ENCODE data around the gene RINL.
"Not testable (repeated sequence)": the region's sequence is repeated elsewhere in the genome, so short reads cannot be mapped to it uniquely, and the experiment has no call there.

Gene RINL

GRCh38 chr19:38834104-38834490, 44.0 kb downstream of the RINL start:
- DNase-seq (ENCODE audit: low read depth), result no peak

- no peak for DNase-seq (ENCODE audit: low read depth)
Measured at GRCh38 chr19:38833092-38833425, 45.0 kb downstream of the RINL start.

- no peak for DNase-seq (ENCODE audit: low read depth)
Measured at GRCh38 chr19:38831142-38831605, 46.9 kb downstream of the RINL start.

GRCh38 chr19:38830039-38830733, 47.9 kb downstream of the RINL start:
- DNase-seq (ENCODE audit: low read depth), result no peak

GRCh38 chr19:38829203-38829602, 48.9 kb downstream of the RINL start:
- not testable (repeated sequence) for DNase-seq (ENCODE audit: low read depth)

- DNase-seq (ENCODE audit: low read depth), result no peak
Measured at GRCh38 chr19:38826856-38827551, 51.1 kb downstream of the RINL start.

GRCh38 chr19:38825936-38826335, 52.1 kb downstream of the RINL start:
- not testable (repeated sequence) for DNase-seq (ENCODE audit: low read depth)

GRCh38 chr19:38821230-38821825, 56.7 kb downstream of the RINL start:
- DNase-seq (ENCODE audit: low read depth), result not testable (repeated sequence)

- DNase-seq (ENCODE audit: low read depth), result no peak
Measured at GRCh38 chr19:38819231-38819920, 58.7 kb downstream of the RINL start.

Measured in T follicular helper cell (primary cell).